ENCODE measurements around the gene ADRA2C.

The ADRA2C gene

GRCh38 chr4:3805731-3806130, 39.5 kb downstream of the ADRA2C start:
- TF ChIP-seq YY1 (IDR thresholded peaks at IDR 0.05; ENCODE audit: low read depth) (no peak), NFIC (IDR thresholded peaks at IDR 0.05) (no peak), USF1 (IDR thresholded peaks at IDR 0.05) (no peak), RAD21 (IDR thresholded peaks at IDR 0.05; ENCODE audit: low read depth) (no peak), FOXM1 (IDR thresholded peaks at IDR 0.05; ENCODE audit: borderline replicate concordance, low read depth) (no peak), CREB1 (IDR thresholded peaks at IDR 0.05; ENCODE audit: low read depth) (no peak), CEBPB (IDR thresholded peaks at IDR 0.05) (no peak), TAF1 (IDR thresholded peaks at IDR 0.05; ENCODE audit: low read depth) (no peak), MAX (IDR thresholded peaks at IDR 0.05) (no peak), EGR1 (IDR thresholded peaks at IDR 0.05) (no peak), TCF12 (IDR thresholded peaks at IDR 0.05; ENCODE audit: low read depth) (no peak), TEAD4 (IDR thresholded peaks at IDR 0.05) (no peak), EP300 (IDR thresholded peaks at IDR 0.05; ENCODE audit: borderline replicate concordance) (no peak), REST (IDR thresholded peaks at IDR 0.05; ENCODE audit: low read depth) (no peak), ZBTB7A (IDR thresholded peaks at IDR 0.05; ENCODE audit: low read depth) (no peak)

DNA sequence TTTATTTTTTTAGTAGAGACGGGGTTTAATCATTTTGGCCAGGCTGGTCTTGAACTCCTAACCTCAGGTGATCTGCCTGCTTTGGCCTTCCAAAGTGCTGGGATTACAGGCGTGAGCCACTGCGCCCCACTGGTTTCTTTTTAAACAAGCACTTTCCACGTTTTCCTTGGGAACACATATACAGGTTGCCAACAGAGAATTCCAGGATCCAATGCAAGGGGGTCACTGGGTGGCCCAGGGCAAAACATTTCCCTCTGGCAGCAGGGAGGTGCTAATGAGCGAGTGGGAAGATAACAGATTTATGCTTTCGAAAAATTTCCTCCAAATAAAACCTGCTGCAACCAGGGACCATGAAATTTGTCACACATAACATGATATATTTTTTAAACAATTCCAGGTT, 41.1 kb downstream of the ADRA2C start:
- TF ChIP-seq RAD21 (IDR thresholded peaks at IDR 0.05; ENCODE audit: low read depth) (no peak), USF1 (IDR thresholded peaks at IDR 0.05) (no peak), MAX (IDR thresholded peaks at IDR 0.05) (no peak), NFIC (IDR thresholded peaks at IDR 0.05) (no peak), EGR1 (IDR thresholded peaks at IDR 0.05) (no peak), REST (IDR thresholded peaks at IDR 0.05; ENCODE audit: low read depth) (no peak), EP300 (IDR thresholded peaks at IDR 0.05; ENCODE audit: borderline replicate concordance) (no peak), TCF12 (IDR thresholded peaks at IDR 0.05; ENCODE audit: low read depth) (no peak), YY1 (IDR thresholded peaks at IDR 0.05; ENCODE audit: low read depth) (no peak), CREB1 (IDR thresholded peaks at IDR 0.05; ENCODE audit: low read depth) (no peak), CEBPB (IDR thresholded peaks at IDR 0.05) (no peak), TAF1 (IDR thresholded peaks at IDR 0.05; ENCODE audit: low read depth) (no peak), FOXM1 (IDR thresholded peaks at IDR 0.05; ENCODE audit: borderline replicate concordance, low read depth) (no peak), ZBTB7A (IDR thresholded peaks at IDR 0.05; ENCODE audit: low read depth) (no peak), TEAD4 (IDR thresholded peaks at IDR 0.05) (no peak)

GRCh38 chr4:3807822-3808496, 41.8 kb downstream of the ADRA2C start:
- no peak for TF ChIP-seq NFIC (IDR thresholded peaks at IDR 0.05)
- TF ChIP-seq CREB1 (IDR thresholded peaks at IDR 0.05; ENCODE audit: low read depth) = no peak
- TF ChIP-seq REST (IDR thresholded peaks at IDR 0.05; ENCODE audit: low read depth) = no peak
- no peak for TF ChIP-seq YY1 (IDR thresholded peaks at IDR 0.05; ENCODE audit: low read depth)
- TF ChIP-seq CEBPB (IDR thresholded peaks at IDR 0.05) = no peak
- TF ChIP-seq MAX (IDR thresholded peaks at IDR 0.05) = no peak
- TF ChIP-seq TAF1 (IDR thresholded peaks at IDR 0.05; ENCODE audit: low read depth) = no peak
- no peak for TF ChIP-seq RAD21 (IDR thresholded peaks at IDR 0.05; ENCODE audit: low read depth)

GRCh38 chr4:3808597-3808996, 42.4 kb downstream of the ADRA2C start:
- TF ChIP-seq NFIC (IDR thresholded peaks at IDR 0.05) = no peak
- TF ChIP-seq TEAD4 (IDR thresholded peaks at IDR 0.05) = no peak
- no peak for TF ChIP-seq YY1 (IDR thresholded peaks at IDR 0.05; ENCODE audit: low read depth)
- no peak for TF ChIP-seq USF1 (IDR thresholded peaks at IDR 0.05)
- TF ChIP-seq FOXM1 (IDR thresholded peaks at IDR 0.05; ENCODE audit: borderline replicate concordance, low read depth) = no peak
- no peak for TF ChIP-seq RAD21 (IDR thresholded peaks at IDR 0.05; ENCODE audit: low read depth)
- TF ChIP-seq EGR1 (IDR thresholded peaks at IDR 0.05) = no peak
- no peak for TF ChIP-seq REST (IDR thresholded peaks at IDR 0.05; ENCODE audit: low read depth)
- no peak for TF ChIP-seq CEBPB (IDR thresholded peaks at IDR 0.05)
- no peak for TF ChIP-seq MAX (IDR thresholded peaks at IDR 0.05)
- TF ChIP-seq ZBTB7A (IDR thresholded peaks at IDR 0.05; ENCODE audit: low read depth) = no peak
- TF ChIP-seq EP300 (IDR thresholded peaks at IDR 0.05; ENCODE audit: borderline replicate concordance) = no peak
- TF ChIP-seq TCF12 (IDR thresholded peaks at IDR 0.05; ENCODE audit: low read depth) = no peak
- no peak for TF ChIP-seq TAF1 (IDR thresholded peaks at IDR 0.05; ENCODE audit: low read depth)
- TF ChIP-seq CREB1 (IDR thresholded peaks at IDR 0.05; ENCODE audit: low read depth) = no peak
